Trophoblast cell (in vitro differentiated cells and primary cell): Measurements from ENCODE around the gene STARD6.
A peak's percentile ranks its signal among the peaks of the same experiment; 100 is the strongest.

Experiments
- DNase-seq, 2 donors: peaks; one replicate each; pipeline ENCODE4 v3.0.0-alpha.2; 2016
- H2AFZ ChIP-seq: 2 replicates; pipeline ENCODE4 v1.6.1; 2013; ENCODE audit warnings: low read length, moderate library complexity, mild to moderate bottlenecking; ENCODE audit not compliant: insufficient read depth, poor library complexity
- H2AK5ac ChIP-seq: 2 replicates; pipeline ENCODE4 v1.6.1; 2013; ENCODE audit warnings: mild to moderate bottlenecking, low read length
- H2BK120ac ChIP-seq: 2 replicates; pipeline ENCODE4 v1.6.1; 2013; ENCODE audit warnings: low read length, mild to moderate bottlenecking, moderate library complexity; ENCODE audit not compliant: insufficient read depth, poor library complexity
- H2BK12ac ChIP-seq: 2 replicates; pipeline ENCODE4 v1.6.1; 2013; ENCODE audit warnings: mild to moderate bottlenecking, low read length, moderate library complexity
- H2BK5ac ChIP-seq: 2 replicates; pipeline ENCODE4 v1.6.1; 2013; ENCODE audit warnings: low read length, low read depth, moderate library complexity, mild to moderate bottlenecking; ENCODE audit not compliant: poor library complexity
- H3K14ac ChIP-seq: 2 replicates; pipeline ENCODE4 v1.6.1; 2013; ENCODE audit warnings: mild to moderate bottlenecking, low read length
- H3K18ac ChIP-seq: 2 replicates; pipeline ENCODE4 v1.6.1; 2013; ENCODE audit warnings: mild to moderate bottlenecking, low read length
- H3K23ac ChIP-seq: 2 replicates; pipeline ENCODE4 v1.6.1; 2013; ENCODE audit warnings: low read length
- H3K27ac ChIP-seq: 2 replicates; pipeline ENCODE4 v1.5.1; 2013; ENCODE audit warnings: low read depth, mild to moderate bottlenecking, inconsistent platforms, low read length, moderate library complexity
- H3K27me3 ChIP-seq: 2 replicates; pipeline ENCODE4 v1.6.1; 2013; ENCODE audit warnings: inconsistent platforms, mild to moderate bottlenecking, low read length, moderate library complexity; ENCODE audit not compliant: insufficient read depth
- H3K36me3 ChIP-seq, 2 experiments: 1 replicate in 1 of 2; 2 replicates in 1 of 2; pipeline ENCODE4 v1.6.1; 2013; ENCODE audit warnings: low read length in 2 of 2, mild to moderate bottlenecking in 2 of 2, moderate library complexity in 1 of 2; ENCODE audit not compliant: insufficient read depth in 2 of 2, control insufficient read depth in 1 of 2
- H3K4ac ChIP-seq: 2 replicates; pipeline ENCODE4 v1.6.1; 2013; ENCODE audit warnings: low read depth, mild to moderate bottlenecking, low read length, moderate library complexity
- H3K4me1 ChIP-seq, 2 experiments: 1 replicate in 1 of 2; 2 replicates in 1 of 2; pipeline ENCODE4 v1.6.1; 2013; ENCODE audit warnings: low read length in 2 of 2, mild to moderate bottlenecking in 2 of 2, moderate library complexity in 1 of 2; ENCODE audit not compliant: insufficient read depth in 2 of 2, control insufficient read depth in 1 of 2
- H3K4me2 ChIP-seq: 2 replicates; pipeline ENCODE4 v1.6.1; 2013; ENCODE audit warnings: inconsistent platforms, mild to moderate bottlenecking, low read length, moderate library complexity
- H3K4me3 ChIP-seq: 2 replicates; pipeline ENCODE4 v1.5.1; 2013; ENCODE audit warnings: mild to moderate bottlenecking, low read depth, low read length, inconsistent platforms
- H3K79me1 ChIP-seq: one replicate; pipeline ENCODE4 v1.6.1; 2013; ENCODE audit warnings: low read length
- H3K79me2 ChIP-seq: 2 replicates; pipeline ENCODE4 v1.6.1; 2013; ENCODE audit warnings: low read length, mild to moderate bottlenecking; ENCODE audit not compliant: control insufficient read depth, insufficient read depth, poor library complexity
- H3K9ac ChIP-seq: 2 replicates; pipeline ENCODE4 v1.6.1; 2013; ENCODE audit warnings: mild to moderate bottlenecking, low read length
- H3K9me3 ChIP-seq: 2 replicates; pipeline ENCODE4 v1.6.1; 2013; ENCODE audit warnings: low read depth, mild to moderate bottlenecking, control low read depth, inconsistent platforms, low read length; ENCODE audit not compliant: insufficient read depth
- H4K12ac ChIP-seq: 2 replicates; pipeline ENCODE4 v1.6.1; 2013; ENCODE audit warnings: low read depth, mild to moderate bottlenecking, low read length, moderate library complexity
- H4K8ac ChIP-seq: 2 replicates; pipeline ENCODE4 v1.6.1; 2013; ENCODE audit warnings: low read depth, mild to moderate bottlenecking, low read length, moderate library complexity
- H4K91ac ChIP-seq: one replicate; pipeline ENCODE4 v1.6.1; 2013; ENCODE audit warnings: low read depth, mild to moderate bottlenecking, low read length, moderate library complexity
- WGBS: extraction: QIAGEN DNeasy Blood & Tissue Kit; methylation state at CpG from one replicate; pipeline ENCODE4 v1.1.7; 2013; ENCODE audit warnings: missing lambda C conversion rate; ENCODE audit not compliant: insufficient read length, insufficient coverage; ENCODE audit errors: extremely low coverage; 5-methylcytosine and 5-hydroxymethylcytosine counted together

The STARD6 gene

GRCh38 chr18:54392543-54393023 lies 34.9 kb upstream of the STARD6 start:
- no peak overlapping the region for H4K12ac ChIP-seq
- no peak overlapping the region for H3K23ac ChIP-seq
- H2AFZ ChIP-seq = no peak overlapping the region
- H3K79me2 ChIP-seq = no peaks in the 10 kb centered on the region
- H2BK5ac ChIP-seq = no peak overlapping the region
- H4K8ac ChIP-seq = no peak overlapping the region
- no peak overlapping the region for H4K91ac ChIP-seq
- H3K9ac ChIP-seq = no peak overlapping the region
- H3K27ac ChIP-seq = no peak overlapping the region
- H3K36me3 ChIP-seq = no peaks in the 10 kb centered on the region
- H3K27me3 ChIP-seq = no peaks in the 10 kb centered on the region
- H3K4me3 ChIP-seq = no peak overlapping the region
- peak; percentile 4 to 97 for DNase-seq
- H2AK5ac ChIP-seq = no peak overlapping the region
- H2BK120ac ChIP-seq = no peak overlapping the region
- no peaks in the 10 kb centered on the region for H3K9me3 ChIP-seq
- H3K14ac ChIP-seq = no peak overlapping the region
- peaks cover 4 to 10% of the 10 kb centered on the region in 2 experiments for H3K4me1 ChIP-seq
- no peak overlapping the region for H3K4ac ChIP-seq
- no peak overlapping the region for H3K4me2 ChIP-seq
- H2BK12ac ChIP-seq = no peak overlapping the region
- no peak overlapping the region for H3K18ac ChIP-seq
- H3K79me1 ChIP-seq = peaks cover 4% of the 10 kb centered on the region
- WGBS = no CpG with 5 or more reads among the region's 3 CpGs

GRCh38 chr18:54390838-54391237 lies 33.2 kb upstream of the STARD6 start:
- H3K27ac ChIP-seq = peak overlapping the region; percentile 27
- no peak overlapping the region for H2AK5ac ChIP-seq
- H3K4me1 ChIP-seq = peaks cover 4 to 15% of the 10 kb centered on the region in 2 experiments
- WGBS = no CpG with 5 or more reads among the region's 3 CpGs
- H2BK12ac ChIP-seq = no peak overlapping the region
- no peak overlapping the region for H3K4ac ChIP-seq
- no peak overlapping the region for H3K23ac ChIP-seq
- H3K4me2 ChIP-seq = no peak overlapping the region
- H3K9ac ChIP-seq = no peak overlapping the region
- no peak overlapping the region for H2BK120ac ChIP-seq
- no peak overlapping the region for H3K18ac ChIP-seq
- no peak overlapping the region for H4K91ac ChIP-seq
- peak in 1 of 2 donors; percentile 68 for DNase-seq
- no peaks in the 10 kb centered on the region for H3K9me3 ChIP-seq
- peaks cover 5% of the 10 kb centered on the region for H3K79me1 ChIP-seq
- H4K12ac ChIP-seq = no peak overlapping the region
- H3K27me3 ChIP-seq = no peaks in the 10 kb centered on the region
- H3K36me3 ChIP-seq = no peaks in the 10 kb centered on the region
- H4K8ac ChIP-seq = no peak overlapping the region
- no peak overlapping the region for H3K4me3 ChIP-seq
- no peaks in the 10 kb centered on the region for H3K79me2 ChIP-seq
- H2BK5ac ChIP-seq = no peak overlapping the region
- H2AFZ ChIP-seq = no peak overlapping the region
- no peak overlapping the region for H3K14ac ChIP-seq

GRCh38 chr18:54389143-54389505 lies 31.5 kb upstream of the STARD6 start:
- no peaks in the 10 kb centered on the region for H3K79me2 ChIP-seq
- H3K18ac ChIP-seq = no peak overlapping the region
- H3K23ac ChIP-seq = no peak overlapping the region
- no peak overlapping the region for H2AFZ ChIP-seq
- peak overlapping the region; percentile 77 for H2BK12ac ChIP-seq
- no peaks in the 10 kb centered on the region for H3K27me3 ChIP-seq
- H3K14ac ChIP-seq = no peak overlapping the region
- H3K9ac ChIP-seq = no peak overlapping the region
- H3K4me2 ChIP-seq = peak overlapping the region; percentile 11
- H2AK5ac ChIP-seq = no peak overlapping the region
- H4K91ac ChIP-seq = peak overlapping the region; percentile 81
- peaks cover 5% of the 10 kb centered on the region for H3K79me1 ChIP-seq
- no peak overlapping the region for H3K4me3 ChIP-seq
- no peaks in the 10 kb centered on the region for H3K36me3 ChIP-seq
- peak; percentile 3 to 76 for DNase-seq
- peak overlapping the region; percentile 59 for H3K27ac ChIP-seq
- peak overlapping the region; percentile 42 for H4K8ac ChIP-seq
- no peak overlapping the region for H2BK5ac ChIP-seq
- WGBS = no CpG with 5 or more reads among the region's 2 CpGs
- no peak overlapping the region for H3K4ac ChIP-seq
- H3K9me3 ChIP-seq = no peaks in the 10 kb centered on the region
- no peak overlapping the region for H4K12ac ChIP-seq
- H2BK120ac ChIP-seq = no peak overlapping the region
- H3K4me1 ChIP-seq = peaks cover 4 to 15% of the 10 kb centered on the region in 2 experiments

GRCh38 chr18:54388203-54389142 lies 30.8 kb upstream of the STARD6 start:
- WGBS = no CpG with 5 or more reads among the region's 6 CpGs
- Histone ChIP-seq H2BK12ac (peak overlapping the region; percentile 77), H2AFZ (no peak overlapping the region), H4K8ac (peak overlapping the region; percentile 42), H3K79me2 (no peaks in the 10 kb centered on the region), H3K9me3 (no peaks in the 10 kb centered on the region), H3K27me3 (no peaks in the 10 kb centered on the region), H3K4ac (no peak overlapping the region), H3K36me3 (no peaks in the 10 kb centered on the region), H3K27ac (peak overlapping the region; percentile 84), H3K4me3 (no peak overlapping the region), H3K79me1 (peaks cover 5% of the 10 kb centered on the region), H4K12ac (no peak overlapping the region), H2AK5ac (no peak overlapping the region), H2BK120ac (no peak overlapping the region), H2BK5ac (peak overlapping the region; percentile 7), H3K9ac (no peak overlapping the region), H3K18ac (no peak overlapping the region), H3K4me1 (peaks cover 4 to 15% of the 10 kb centered on the region in 2 experiments), H3K4me2 (peak overlapping the region; percentile 14), H4K91ac (peak overlapping the region; percentile 81), H3K23ac (no peak overlapping the region), H3K14ac (no peak overlapping the region)
- peak; percentile 58 to 70 for DNase-seq
